Heart left ventricle (tissue), 16 donors: ENCODE data around the gene PANK1. TPM values are rescaled to one million over a fixed set of nuclear protein-coding genes. Genes with fewer than 3 reads are reported as not detected.

Source experiments
- ATAC-seq, 4 donors: fragments of 200-7000 bp; cut with Tn5 transposase; one replicate each; pipeline ENCODE4 v1.9.1; 2020 to 2022; ENCODE audit warnings: moderate library complexity in 4 of 4, mild to moderate bottlenecking in 3 of 4, moderate number of reproducible peaks in 1 of 4
- DNase-seq, 5 donors: peaks; one replicate each; pipeline ENCODE4 v3.0.0-alpha.2; 2020
- H3K27ac ChIP-seq, 12 donors: fragments of 200-600 bp; sonication (generic) in 4 of 12; one replicate each; pipeline versions ENCODE4 v1.5.0 to v1.8.0; 2016 to 2022; ENCODE audit warnings: mild to moderate bottlenecking in 2 of 12
- H3K27me3 ChIP-seq, 9 donors: fragments of 200-600 bp; sonication (generic) in 2 of 9; one replicate each; pipeline versions ENCODE4 v1.5.1 to v1.8.0; 2016 to 2022; ENCODE audit warnings: mild to moderate bottlenecking in 3 of 9
- H3K36me3 ChIP-seq, 9 donors: fragments of 200-600 bp; sonication (generic) in 2 of 9; one replicate each; pipeline versions ENCODE4 v1.5.0 to v1.8.0; 2018 to 2022; ENCODE audit warnings: mild to moderate bottlenecking in 2 of 9
- H3K4me1 ChIP-seq, 12 donors: fragments of 200-600 bp; sonication (generic) in 4 of 12; one replicate each; pipeline versions ENCODE4 v1.5.0 to v1.8.0; 2016 to 2022; ENCODE audit warnings: mild to moderate bottlenecking in 3 of 12
- H3K4me3 ChIP-seq, 12 donors: fragments of 200-600 bp; sonication (generic) in 4 of 12; one replicate each; pipeline versions ENCODE4 v1.5.0 to v1.8.0; 2017 to 2022; ENCODE audit warnings: mild to moderate bottlenecking in 9 of 12, moderate library complexity in 4 of 12
- H3K9me3 ChIP-seq, 12 donors: fragments of 200-600 bp; sonication (generic) in 4 of 12; one replicate each; pipeline versions ENCODE4 v1.5.0 to v1.8.0; 2016 to 2022; ENCODE audit warnings: mild to moderate bottlenecking in 1 of 12
- POLR2A ChIP-seq, 2 donors: fragments of 450-650 bp; IDR thresholded peaks; one replicate each; pipeline ENCODE4 v1.6.1; 2017; ENCODE audit warnings: antibody characterized with exemption in 2 of 2, mild to moderate bottlenecking in 2 of 2, moderate library complexity in 2 of 2
- WGBS, 4 donors: extraction: QIAGEN DNeasy Blood & Tissue Kit in 2 of 4; methylation state at CpG; one replicate each; pipeline versions ENCODE4 v1.1.5 to v1.1.7; 2013 to 2018; 5-methylcytosine and 5-hydroxymethylcytosine counted together
- intact Hi-C, 10 donors: fragments of 100-400 bp; cut with DNase I; formaldehyde crosslinking; loops; one replicate each; pipeline versions ENCODE4 v1.11.1 to v1.14.2; 2022
- polyA plus RNA-seq, 2 donors: library from polyadenylated mRNA; stranded (reverse); fragments of 200-250 nt; gene quantifications; one replicate each; pipeline ENCODE4 v1.2.3, GENCODE V29; 2013
- total RNA-seq, 9 donors: library from RNA; depleted of rRNA in 2 of 9; stranded (reverse); fragments of >200 nt in 2 of 9; fragmentation: NEBNext Ultra II Directional in 3 of 9; extraction: Animal tissue kit (Norgen Biotek cat#: 25700) in 3 of 9; gene quantifications; one replicate each; pipeline versions ENCODE4 v1.1.0 to v1.2.4, GENCODE V29; 2016 to 2023
- TF ChIP-seq, protein P1 (sequence below), 12 donors: fragments of 200-600 bp; sonication (generic) in 4 of 12; IDR thresholded peaks; one replicate each; pipeline versions ENCODE4 v1.5.0 to v1.8.0; 2018 to 2022; ENCODE audit warnings: antibody characterized with exemption in 12 of 12, mild to moderate bottlenecking in 5 of 12
- donor health status: ischemic (EF 13 %, LVEDD 7.1; RV severe dilation, severe dysfunction).
- donor health status: healthy with polysubstance abuse.
- donor health status: DM: no; HTN: yes; CAD: no.
- donor health status: DM: no; HTN: no; CAD: no.
- donor health status: ischemic (EF 25% LVEDD 6.9; RV normal size, moderate dysfunction).
- donor health status: ischemic (EF 25% LVEDD 5.7; RV mildly dilated, moderate dysfunction).
- donor health status: healthy.
- donor health status: DM: yes; HTN: yes; CAD: no.
- donor health status: ischemic (EF 35%, LVEDD 5.7; RV mildly dilated, moderate dysfunction).
- donor health status: nonischemic (EF 11% LVEDD 7.7; RV severe dilation, severe dysfunction).
- donor health status: DM: yes; HTN: yes; CAD: no.
- donor health status: PGD.
- donor health status: ischemic (EF 29% LVEDD 5.4; RV normal size, mild dysfunction).
- donor health status: nonischemic (EF 23%, LVEDD 6.1; RV moderate dilation, normal function).

Gene PANK1
- total and polyA plus RNA-seq, 11 donors: 3.6 to 24.7 (median 17.4) TPM

DNA sequence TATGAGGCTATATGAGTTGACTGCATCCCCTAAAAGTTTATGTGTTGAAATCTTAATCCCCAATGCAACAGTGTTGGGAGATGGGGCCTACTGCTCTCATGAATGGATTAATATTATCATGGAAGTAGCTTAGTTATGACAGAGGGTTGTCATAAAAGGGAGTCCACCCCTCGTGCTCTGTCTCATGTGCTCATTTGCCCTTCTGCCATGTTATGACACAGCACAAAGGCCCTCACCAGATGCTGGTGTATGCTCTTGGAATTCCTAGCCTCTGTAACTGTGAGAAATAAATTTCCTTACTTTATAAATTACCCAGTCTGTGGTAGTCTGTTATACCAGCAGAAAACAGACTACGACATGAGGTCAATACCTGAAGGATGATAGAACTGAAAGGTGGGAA is 17.6 kb upstream of the PANK1 start:
- H3K4me3 ChIP-seq: no peak overlapping the region
- TF ChIP-seq POLR2A (IDR thresholded peaks at IDR 0.05): no peak
- TF ChIP-seq, protein P1, sequence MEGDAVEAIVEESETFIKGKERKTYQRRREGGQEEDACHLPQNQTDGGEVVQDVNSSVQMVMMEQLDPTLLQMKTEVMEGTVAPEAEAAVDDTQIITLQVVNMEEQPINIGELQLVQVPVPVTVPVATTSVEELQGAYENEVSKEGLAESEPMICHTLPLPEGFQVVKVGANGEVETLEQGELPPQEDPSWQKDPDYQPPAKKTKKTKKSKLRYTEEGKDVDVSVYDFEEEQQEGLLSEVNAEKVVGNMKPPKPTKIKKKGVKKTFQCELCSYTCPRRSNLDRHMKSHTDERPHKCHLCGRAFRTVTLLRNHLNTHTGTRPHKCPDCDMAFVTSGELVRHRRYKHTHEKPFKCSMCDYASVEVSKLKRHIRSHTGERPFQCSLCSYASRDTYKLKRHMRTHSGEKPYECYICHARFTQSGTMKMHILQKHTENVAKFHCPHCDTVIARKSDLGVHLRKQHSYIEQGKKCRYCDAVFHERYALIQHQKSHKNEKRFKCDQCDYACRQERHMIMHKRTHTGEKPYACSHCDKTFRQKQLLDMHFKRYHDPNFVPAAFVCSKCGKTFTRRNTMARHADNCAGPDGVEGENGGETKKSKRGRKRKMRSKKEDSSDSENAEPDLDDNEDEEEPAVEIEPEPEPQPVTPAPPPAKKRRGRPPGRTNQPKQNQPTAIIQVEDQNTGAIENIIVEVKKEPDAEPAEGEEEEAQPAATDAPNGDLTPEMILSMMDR (IDR thresholded peaks at IDR 0.05): no peak
- no peaks in the 10 kb centered on the region for H3K36me3 ChIP-seq
- intact Hi-C loops: no loop called here
- WGBS, 4 donors: 86 to 95% (median 90%) methylated on average over 2 of the region's 2 CpGs
- ATAC-seq (no peak), DNase-seq (no peak)
- H3K4me1 ChIP-seq: peaks cover 0 to 6% (median 0%) of the 10 kb centered on the region in 12 donors
- H3K27ac ChIP-seq: no peak overlapping the region
- no peaks in the 10 kb centered on the region for H3K9me3 ChIP-seq
- no peaks in the 10 kb centered on the region for H3K27me3 ChIP-seq

DNA sequence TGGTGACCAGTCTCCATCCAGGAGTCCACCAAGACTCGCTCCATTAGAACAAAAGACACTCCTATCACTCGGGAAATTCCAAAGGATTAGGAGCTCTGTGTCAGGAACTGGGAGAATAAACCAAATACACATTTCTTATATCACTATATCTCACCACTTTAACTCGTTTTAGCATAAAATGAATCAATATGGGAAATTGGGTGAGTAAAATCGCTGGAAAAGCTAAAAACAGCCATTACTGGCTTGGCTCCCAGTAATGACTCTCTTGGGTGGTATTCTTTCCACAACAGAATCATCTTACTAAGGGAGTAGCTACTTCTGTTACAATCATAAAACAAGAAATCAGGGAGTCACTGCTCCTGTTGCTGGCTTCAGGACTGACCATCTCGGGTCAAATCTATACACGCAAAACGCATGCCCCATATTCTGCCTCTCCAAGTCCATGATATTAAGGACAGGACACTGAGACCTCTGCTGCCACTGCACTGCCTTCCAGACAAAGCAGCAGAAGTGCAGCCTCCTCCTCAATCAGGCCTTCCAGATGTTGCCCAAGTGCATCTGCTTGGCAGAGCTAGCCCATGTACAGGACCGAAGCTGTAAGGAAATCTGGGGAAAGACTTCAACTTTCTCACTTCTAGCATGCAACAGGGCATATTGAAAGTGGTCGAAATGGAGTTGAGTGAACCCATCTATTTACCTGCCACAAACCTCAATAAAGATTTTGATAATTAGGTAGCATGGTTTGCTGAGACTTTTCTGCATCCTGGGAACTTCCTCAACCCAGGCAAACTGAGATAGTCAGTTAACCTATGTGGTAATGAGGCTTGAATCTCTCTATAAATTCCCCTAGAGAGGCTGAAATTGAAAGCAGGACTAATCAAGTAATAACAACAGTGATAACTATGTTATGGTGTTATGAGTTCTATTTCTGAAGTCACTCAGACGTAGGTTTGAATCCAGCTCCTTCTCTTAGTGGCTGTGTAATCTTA is 14.4 kb upstream of the PANK1 start:
- TF ChIP-seq, protein P1 (IDR thresholded peaks at IDR 0.05): no peak
- no peak for TF ChIP-seq POLR2A (IDR thresholded peaks at IDR 0.05)
- WGBS, 4 donors: 66 to 76% (median 73%) methylated on average over 10 of the region's 10 CpGs
- ATAC-seq: no peak
- H3K27ac ChIP-seq: no peak overlapping the region
- no peaks in the 10 kb centered on the region for H3K27me3 ChIP-seq
- no peak overlapping the region for H3K4me3 ChIP-seq
- H3K4me1 ChIP-seq: peaks cover 0 to 6% (median 0%) of the 10 kb centered on the region in 12 donors
- H3K36me3 ChIP-seq: no peaks in the 10 kb centered on the region
- no peak for DNase-seq
- intact Hi-C loops: no loop called here
- H3K9me3 ChIP-seq: peaks cover 0 to 10% (median 0%) of the 10 kb centered on the region in 12 donors

DNA sequence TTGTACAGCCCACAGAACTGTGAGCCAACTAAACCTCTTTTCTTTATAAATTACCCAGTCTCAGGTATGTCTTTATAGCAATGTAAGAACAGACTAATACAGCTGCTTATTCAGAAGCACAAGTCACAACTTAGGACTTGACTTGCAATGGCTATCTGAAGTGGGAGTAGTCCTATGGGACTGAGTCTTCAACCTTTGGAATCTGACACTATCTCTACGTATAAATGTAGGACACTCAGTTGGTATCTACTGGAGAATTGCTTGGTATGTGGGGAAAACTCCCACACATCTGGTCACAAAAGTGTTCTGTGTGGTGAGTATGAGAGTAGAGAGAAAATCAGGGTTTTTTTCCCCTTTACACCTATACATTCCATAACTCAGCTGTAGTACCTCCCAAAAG is 12.3 kb upstream of the PANK1 start:
- DNase-seq (no peak), ATAC-seq (no peak)
- peaks cover 0 to 6% (median 0%) of the 10 kb centered on the region in 12 donors for H3K4me1 ChIP-seq
- no peaks in the 10 kb centered on the region for H3K36me3 ChIP-seq
- H3K9me3 ChIP-seq: peaks cover 0 to 10% (median 0%) of the 10 kb centered on the region in 12 donors
- WGBS, 4 donors: 57 to 89% (median 68%) methylated on average over 1 of the region's 1 CpG
- intact Hi-C loops: no loop called here
- TF ChIP-seq, protein P1 (IDR thresholded peaks at IDR 0.05): no peak
- no peak overlapping the region for H3K4me3 ChIP-seq
- H3K27me3 ChIP-seq: no peaks in the 10 kb centered on the region
- H3K27ac ChIP-seq: no peak overlapping the region

DNA sequence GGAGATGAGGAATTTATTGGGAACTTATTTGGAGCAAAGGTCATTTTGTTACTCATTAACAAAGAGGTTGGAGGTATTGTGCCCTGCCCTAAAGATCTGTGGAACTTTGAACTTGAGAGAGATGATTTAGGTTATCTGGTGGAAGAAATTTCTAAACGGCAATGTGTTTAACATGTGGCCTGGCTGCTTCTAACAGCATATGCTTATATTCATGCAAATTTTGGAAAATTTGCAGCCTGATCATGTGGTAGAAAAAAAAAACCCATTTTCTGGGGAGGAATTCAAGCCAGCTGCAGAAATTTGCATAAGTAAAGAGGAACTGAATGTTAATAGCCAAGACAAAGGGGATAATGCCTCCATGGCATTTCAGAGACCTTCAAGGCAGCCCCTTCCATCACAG is 10.7 kb upstream of the PANK1 start:
- intact Hi-C loops: no loop called here
- ATAC-seq: no peak

More for the DNA sequence above, 10.7 kb upstream of the PANK1 start:
- Histone ChIP-seq H3K9me3 (peaks cover 0 to 10% (median 0%) of the 10 kb centered on the region in 12 donors), H3K4me1 (peaks cover 0 to 6% (median 0%) of the 10 kb centered on the region in 12 donors), H3K27me3 (no peaks in the 10 kb centered on the region), H3K4me3 (no peak overlapping the region), H3K27ac (no peak overlapping the region), H3K36me3 (no peaks in the 10 kb centered on the region)
- no peak for DNase-seq
- no peak for TF ChIP-seq POLR2A (IDR thresholded peaks at IDR 0.05)
- TF ChIP-seq, protein P1 (IDR thresholded peaks at IDR 0.05): no peak
- 84 to 92% (median 88%) methylated on average over 1 of the region's 1 CpG for WGBS, 4 donors
